Common myeloid progenitor, CD34-positive (primary cell): ENCODE results near the gene TAF6.

Source experiments
- CTCF ChIA-PET: fragments of 350-600 bp; sonication (Branson Sonifier 250); formaldehyde crosslinking; loops from one replicate; lab custom pipeline; 2021; ENCODE audit warnings: antibody characterized with exemption; lab: Charles Lee
- POLR2A ChIA-PET: fragments of 350-600 bp; sonication (Branson Sonifier 250); formaldehyde crosslinking; loops from one replicate; lab custom pipeline; 2021; ENCODE audit warnings: antibody characterized with exemption; lab: Charles Lee
- DNase-seq, 3 donors: peaks; one replicate each; pipeline versions ENCODE4 v3.0.0 to v3.0.0-alpha.2; 2013
- H3K27ac ChIP-seq, 2 experiments: 1 replicate in 1 of 2; 2 replicates in 1 of 2; pipeline ENCODE4 v1.7.0; 2013; ENCODE audit warnings: inconsistent platforms in 2 of 2, low read length in 2 of 2, mild to moderate bottlenecking in 2 of 2, low read depth in 1 of 2, moderate library complexity in 1 of 2; ENCODE audit not compliant: severe bottlenecking in 2 of 2, insufficient read depth in 1 of 2, poor library complexity in 1 of 2
- H3K27me3 ChIP-seq, 5 experiments: replicated peaks in 2 of 5; 1 replicate in 3 of 5; 2 replicates in 2 of 5; pipeline versions ENCODE4 v1.6.1 to v1.7.0; 2013; ENCODE audit warnings: low read length in 4 of 5, mild to moderate bottlenecking in 2 of 5, moderate library complexity in 2 of 5, inconsistent platforms in 1 of 5; ENCODE audit not compliant: insufficient read depth in 5 of 5, control insufficient read depth in 4 of 5
- H3K36me3 ChIP-seq, 4 experiments: 1 replicate in 2 of 4; 2 replicates in 2 of 4; pipeline versions ENCODE4 v1.6.1 to v1.7.0; 2013; ENCODE audit warnings: low read length in 3 of 4, control low read depth in 1 of 4, mild to moderate bottlenecking in 1 of 4; ENCODE audit not compliant: control insufficient read depth in 4 of 4, insufficient read depth in 4 of 4
- H3K4me1 ChIP-seq, 4 experiments: 1 replicate in 3 of 4; 2 replicates in 1 of 4; pipeline versions ENCODE4 v1.6.1 to v1.7.1; 2013; ENCODE audit warnings: low read length in 3 of 4, mild to moderate bottlenecking in 3 of 4, control low read depth in 1 of 4, inconsistent platforms in 1 of 4, moderate library complexity in 1 of 4; ENCODE audit not compliant: control insufficient read depth in 4 of 4, insufficient read depth in 4 of 4; ENCODE audit errors: control extremely low read depth in 1 of 4
- H3K4me3 ChIP-seq, 7 experiments: 1 replicate in 4 of 7; 2 replicates in 3 of 7; pipeline versions ENCODE4 v1.5.1 to v1.7.0; 2013; ENCODE audit warnings: mild to moderate bottlenecking in 7 of 7, low read length in 6 of 7, moderate library complexity in 6 of 7, inconsistent platforms in 2 of 7, low read depth in 2 of 7, control low read depth in 1 of 7; ENCODE audit not compliant: insufficient read depth in 4 of 7, control insufficient read depth in 1 of 7; ENCODE audit errors: extremely low read depth in 1 of 7
- H3K9me3 ChIP-seq, 5 experiments: 1 replicate in 4 of 5; 2 replicates in 1 of 5; pipeline versions ENCODE4 v1.6.1 to v1.7.1; 2013; ENCODE audit warnings: low read length in 4 of 5, mild to moderate bottlenecking in 2 of 5, inconsistent platforms in 1 of 5, low read depth in 1 of 5, moderate library complexity in 1 of 5; ENCODE audit not compliant: control insufficient read depth in 4 of 5, insufficient read depth in 2 of 5; ENCODE audit errors: control extremely low read depth in 1 of 5
- WGBS: methylation state at CpG from one replicate; pipeline ENCODE4 v1.1.5; 2013; ENCODE audit not compliant: insufficient coverage; 5-methylcytosine and 5-hydroxymethylcytosine counted together

Gene TAF6

DNA sequence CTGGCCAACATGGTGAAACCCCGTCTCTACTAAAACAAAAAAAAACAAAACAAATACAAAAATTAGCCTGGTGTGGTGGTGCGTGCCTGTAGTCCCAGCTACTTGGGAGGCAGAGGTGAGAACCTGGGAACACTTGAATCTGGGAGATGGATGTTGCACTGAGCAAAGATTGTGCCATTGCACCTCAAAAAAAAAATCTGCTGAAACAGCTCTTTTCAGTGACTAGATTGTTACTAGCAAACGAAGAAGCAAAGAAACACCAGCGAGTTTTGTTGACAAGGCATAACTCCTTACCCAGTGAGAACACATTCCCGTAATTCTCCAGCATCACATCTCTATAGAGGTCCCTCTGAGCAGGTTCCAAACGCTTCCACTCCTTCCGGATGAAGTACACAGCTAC lies 44.3 kb downstream of the TAF6 start:
- Histone ChIP-seq H3K27ac (no peak overlapping the region), H3K36me3 (peaks cover 63 to 89% (median 86%) of the 10 kb centered on the region in 4 experiments), H3K27me3 (no peaks in the 10 kb centered on the region), H3K9me3 (peaks cover 11 to 51% (median 38%) of the 10 kb centered on the region in 5 experiments), H3K4me3 (no peak overlapping the region), H3K4me1 (peaks cover 3 to 5% (median 4%) of the 10 kb centered on the region in 4 experiments)
- CTCF ChIA-PET, result interaction anchor here (0.6 to 2.8 kb wide), 5 partner anchors 11 to 83 kb away, joined by 3 to 8 read pairs (median 3); partner anchors contain the start of gene ZSCAN21
- 98% methylated on average over 6 of the region's 7 CpGs for WGBS
- no peak for DNase-seq
- POLR2A ChIA-PET, result interaction anchor here (0.6 kb wide), 2 partner anchors 9 to 21 kb away, joined by 3 to 4 read pairs; no protein-coding TSS in a partner anchor

DNA sequence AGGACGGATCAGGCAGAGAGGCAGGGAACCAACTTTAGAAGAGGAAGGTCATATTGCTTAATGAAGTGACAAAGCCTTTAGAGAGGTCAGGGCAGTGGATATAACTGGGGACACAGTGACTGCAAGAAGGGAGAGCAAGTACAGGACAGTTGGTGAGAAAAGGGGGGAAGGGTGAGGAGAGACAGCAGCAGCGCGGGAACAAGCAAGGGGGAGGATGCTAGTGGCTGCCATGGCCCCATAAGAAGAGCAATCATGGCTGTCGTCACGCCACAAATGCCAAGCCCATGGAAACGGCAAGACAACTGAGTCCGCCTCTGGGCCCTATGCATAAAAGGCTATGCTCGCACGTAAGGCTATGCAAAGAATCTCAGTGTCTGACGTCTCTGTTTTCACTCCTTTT lies 46.7 kb downstream of the TAF6 start:
- Histone ChIP-seq H3K27ac (no peak overlapping the region), H3K36me3 (peaks cover 55 to 86% (median 77%) of the 10 kb centered on the region in 4 experiments), H3K27me3 (no peaks in the 10 kb centered on the region), H3K4me1 (no peaks in the 10 kb centered on the region), H3K4me3 (no peak overlapping the region), H3K9me3 (peaks cover 11 to 55% (median 41%) of the 10 kb centered on the region in 5 experiments)
- CTCF ChIA-PET, result interaction anchor here (1.7 to 3.3 kb wide), 3 partner anchors 8 to 14 kb away, joined by 4 to 15 read pairs (median 10); partner anchors contain the start of gene ZNF3
- 100% methylated on average over 9 of the region's 10 CpGs for WGBS
- DNase-seq, result no peak
- POLR2A ChIA-PET, result interaction anchor here (1.4 kb wide), 1 partner anchor 9 kb away, joined by 4 read pairs; the partner anchor contains the start of gene ZNF3

- POLR2A ChIA-PET, result no interaction called here
- DNase-seq, result peak in 1 of 3 donors; percentile 21
- Histone ChIP-seq H3K27ac (no peak overlapping the region), H3K4me3 (peak overlapping the region in 1 of 7 experiments; percentile 5), H3K4me1 (no peaks in the 10 kb centered on the region), H3K27me3 (no peaks in the 10 kb centered on the region), H3K36me3 (peaks cover 47 to 78% (median 70%) of the 10 kb centered on the region in 4 experiments), H3K9me3 (peaks cover 11 to 55% (median 41%) of the 10 kb centered on the region in 5 experiments)
- 98% methylated on average over 5 of the region's 11 CpGs for WGBS
- CTCF ChIA-PET, result interaction anchor here (0.9 to 3.3 kb wide), 14 partner anchors 8 to 139 kb away, joined by 3 to 15 read pairs (median 4); partner anchors contain the start of gene ZNF3
These were observed 48.0 kb downstream of the TAF6 start for GRCh38 chr7:100071018-100071723.

DNA sequence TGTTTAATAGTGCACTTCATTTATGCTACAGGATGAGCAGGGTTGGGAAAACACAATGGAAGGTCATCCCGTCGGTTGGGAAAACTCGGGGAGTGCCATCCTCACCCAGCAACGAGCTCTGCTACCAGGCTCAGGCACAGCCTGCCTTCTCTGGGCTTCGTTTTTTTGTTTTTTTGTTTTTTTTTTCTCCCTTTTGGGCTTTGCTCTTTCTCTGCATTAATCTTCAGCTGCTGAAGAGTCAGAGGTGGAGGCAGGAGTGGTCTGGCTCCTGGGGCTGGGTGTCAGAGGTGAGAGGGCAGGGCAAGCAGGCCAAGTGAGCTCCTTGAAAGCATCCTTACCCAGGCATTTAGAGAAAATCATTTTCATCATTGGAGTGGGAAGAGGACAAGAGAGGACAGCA lies 49.2 kb downstream of the TAF6 start:
- ChIA-PET POLR2A (no interaction called here), CTCF (interaction anchor here (0.9 to 3.3 kb wide), 8 partner anchors 10 to 92 kb away, joined by 3 to 15 read pairs (median 4); partner anchors contain the start of gene ZNF3)
- H3K4me1 ChIP-seq, result no peaks in the 10 kb centered on the region
- WGBS, result 97% methylated on average over 4 of the region's 5 CpGs
- no peak for DNase-seq
- no peaks in the 10 kb centered on the region for H3K27me3 ChIP-seq
- H3K27ac ChIP-seq, result no peak overlapping the region
- peaks cover 11 to 53% (median 41%) of the 10 kb centered on the region in 5 experiments for H3K9me3 ChIP-seq
- no peak overlapping the region for H3K4me3 ChIP-seq
- H3K36me3 ChIP-seq, result peaks cover 41 to 74% (median 59%) of the 10 kb centered on the region in 4 experiments

GRCh38 chr7:100066953-100067352 lies 52.2 kb downstream of the TAF6 start:
- Histone ChIP-seq H3K27ac (no peak overlapping the region), H3K4me3 (no peak overlapping the region), H3K36me3 (peaks cover 23 to 66% (median 44%) of the 10 kb centered on the region in 4 experiments), H3K4me1 (no peaks in the 10 kb centered on the region), H3K27me3 (no peaks in the 10 kb centered on the region), H3K9me3 (peaks cover 11 to 25% (median 21%) of the 10 kb centered on the region in 5 experiments)
- DNase-seq, result no peak
- 97% methylated on average over 7 of the region's 7 CpGs for WGBS
- ChIA-PET POLR2A (interaction anchor here (1.0 kb wide), 1 partner anchor 13 kb away, joined by 4 read pairs; no protein-coding TSS in a partner anchor), CTCF (interaction anchor here (1.0 to 1.4 kb wide), 2 partner anchors 9 to 15 kb away, joined by 3 to 8 read pairs; no protein-coding TSS in a partner anchor)

GRCh38 chr7:100065452-100066186 lies 53.5 kb downstream of the TAF6 start:
- DNase-seq, result peak in 1 of 3 donors; percentile 50
- Histone ChIP-seq H3K27me3 (no peaks in the 10 kb centered on the region), H3K27ac (no peak overlapping the region), H3K4me1 (no peaks in the 10 kb centered on the region), H3K4me3 (no peak overlapping the region), H3K36me3 (peaks cover 15 to 65% (median 38%) of the 10 kb centered on the region in 4 experiments), H3K9me3 (peaks cover 2 to 12% (median 8%) of the 10 kb centered on the region in 5 experiments)
- POLR2A ChIA-PET, result interaction anchor here (0.6 kb wide), 1 partner anchor 9 kb away, joined by 4 read pairs; no protein-coding TSS in a partner anchor
- CTCF ChIA-PET, result interaction anchor here (1.0 to 2.0 kb wide), 3 partner anchors 10 to 73 kb away, joined by 3 to 6 read pairs (median 4); no protein-coding TSS in a partner anchor
- WGBS, result 98% methylated on average over 6 of the region's 8 CpGs
